SK-N-SH (cell line): ENCODE measurements around the gene S100A4. TPM values are rescaled to one million over a fixed set of nuclear protein-coding genes. Genes with fewer than 3 reads are reported as not detected.

Experiments used
- CTCF ChIA-PET: fragments of 300-600, 350-600 bp; formaldehyde crosslinking; extraction: SDS; loops from one replicate; lab custom pipeline; 2021; lab: Yijun Ruan, JAX
- POLR2A ChIA-PET: fragments of 350-600 bp; sonication (Branson Sonifier 250); formaldehyde crosslinking; extraction: SDS; loops from one replicate; lab custom pipeline; 2020; ENCODE audit warnings: antibody characterized with exemption, inconsistent platforms; lab: Yijun Ruan, JAX
- DNase-seq: peaks from one replicate; pipeline ENCODE4 v3.0.0; 2012
- H2AFZ ChIP-seq: fragments of 200-600 bp; sonication (generic); 2 replicates; pipeline ENCODE4 v1.8.1; 2016; ENCODE audit warnings: antibody characterized with exemption, mild to moderate bottlenecking, low read depth
- H3F3A ChIP-seq: fragments of 200-600 bp; sonication (generic); replicated peaks from 2 replicates; pipeline ENCODE3; 2016; ENCODE audit warnings: antibody characterized with exemption, mild to moderate bottlenecking; ENCODE audit not compliant: insufficient read depth
- H3K27ac ChIP-seq, 2 experiments: fragments of 200-500 bp in 1 of 2; fragments of 200-600 bp in 1 of 2; sonication (Bioruptor generic) in 1 of 2; sonication (generic), shearing (Covaris generic) in 1 of 2; 2 replicates each; pipeline versions ENCODE4 v1.5.1 to v1.6.1; 2014 to 2016; ENCODE audit warnings: low read depth in 2 of 2, inconsistent platforms in 1 of 2, low read length in 1 of 2, mild to moderate bottlenecking in 1 of 2, mixed read lengths in 1 of 2
- H3K27me3 ChIP-seq: fragments of 200-600 bp; sonication (generic), shearing (Covaris generic); 2 replicates; pipeline ENCODE4 v1.6.1; 2016; ENCODE audit warnings: mixed run types; ENCODE audit not compliant: insufficient read depth
- H3K36me3 ChIP-seq, 2 experiments: fragments of 200-500 bp in 1 of 2; fragments of 200-600 bp in 1 of 2; sonication (Bioruptor generic) in 1 of 2; sonication (generic) in 1 of 2; replicated peaks in 1 of 2; 2 replicates each; pipeline versions ENCODE3 to v1.5.1; 2014 to 2016; ENCODE audit warnings: low read length in 1 of 2, mild to moderate bottlenecking in 1 of 2; ENCODE audit not compliant: insufficient read depth in 2 of 2, control insufficient read depth in 1 of 2
- H3K4me1 ChIP-seq, 2 experiments: fragments of 200-500 bp in 1 of 2; fragments of 200-600 bp in 1 of 2; sonication (Bioruptor generic) in 1 of 2; sonication (generic), shearing (Covaris generic) in 1 of 2; 2 replicates each; pipeline versions ENCODE4 v1.5.1 to v1.6.1; 2014 to 2016; ENCODE audit warnings: low read depth in 1 of 2, low read length in 1 of 2, mixed run types in 1 of 2; ENCODE audit not compliant: insufficient read depth in 2 of 2, control insufficient read depth in 1 of 2
- H3K4me2 ChIP-seq: fragments of 200-600 bp; sonication (generic), shearing (Covaris generic); 2 replicates; pipeline ENCODE4 v1.6.1; 2017; ENCODE audit warnings: mixed run types
- H3K4me3 ChIP-seq, 2 experiments: fragments of 200-500 bp in 1 of 2; fragments of 200-600 bp in 1 of 2; sonication (Bioruptor generic) in 1 of 2; sonication (generic), shearing (Covaris generic) in 1 of 2; 2 replicates each; pipeline versions ENCODE4 v1.5.1 to v1.8.1; 2014 to 2016; ENCODE audit warnings: low read depth in 2 of 2, inconsistent platforms in 1 of 2, low read length in 1 of 2, mild to moderate bottlenecking in 1 of 2, mixed read lengths in 1 of 2, moderate library complexity in 1 of 2
- H3K79me2 ChIP-seq: fragments of 200-600 bp; sonication (generic); 2 replicates; pipeline ENCODE4 v1.8.1; 2017; ENCODE audit warnings: mild to moderate bottlenecking; ENCODE audit not compliant: insufficient read depth
- H3K9ac ChIP-seq: fragments of 200-600 bp; sonication (generic); 2 replicates; pipeline ENCODE4 v1.6.1; 2017; ENCODE audit warnings: mixed run types
- H3K9me2 ChIP-seq: fragments of 200-600 bp; sonication (generic); 2 replicates; pipeline ENCODE4 v1.6.1; 2017; ENCODE audit warnings: mixed run types
- H3K9me3 ChIP-seq: fragments of 200-600 bp; sonication (generic); 2 replicates; pipeline ENCODE4 v1.6.1; 2017; ENCODE audit warnings: mixed run types, mild to moderate bottlenecking, moderate library complexity
- H4K20me1 ChIP-seq: fragments of 200-600 bp; sonication (generic); 2 replicates; pipeline ENCODE4 v1.6.1; 2017; ENCODE audit warnings: mild to moderate bottlenecking, mixed run types; ENCODE audit not compliant: insufficient read depth
- CHD2 ChIP-seq: fragments of 150-350 bp; IDR thresholded peaks from 2 replicates; pipeline ENCODE4 v1.6.1; 2018; ENCODE audit warnings: low read length; ENCODE audit not compliant: partially characterized antibody
- CTCF ChIP-seq: fragments of 200-600 bp; sonication (generic); IDR thresholded peaks from 2 replicates; pipeline ENCODE4 v1.6.1; 2017; ENCODE audit warnings: antibody characterized with exemption, mild to moderate bottlenecking, moderate library complexity
- ELF1 ChIP-seq: IDR thresholded peaks from 2 replicates; pipeline ENCODE4 v1.4.0; 2012
- EP300 ChIP-seq, 2 experiments: IDR thresholded peaks; 2 replicates each; pipeline versions ENCODE4 v1.4.0 to v1.6.1; 2012; ENCODE audit warnings: borderline replicate concordance in 1 of 2, low read depth in 1 of 2, low read length in 1 of 2
- EZH2phosphoT487 ChIP-seq: fragments of 200-600 bp; sonication (generic); IDR thresholded peaks from 2 replicates; pipeline ENCODE4 v1.6.1; 2017; ENCODE audit warnings: low read depth, mixed run types, mild to moderate bottlenecking, antibody characterized with exemption, moderate library complexity, borderline replicate concordance
- FOXJ3 ChIP-seq: sonication (generic); formaldehyde crosslinking; IDR thresholded peaks from 2 replicates; pipeline ENCODE4 v1.5.1; 2020; ENCODE audit warnings: mild to moderate bottlenecking, missing genetic modification reagents
- IRF3 ChIP-seq: fragments of 150-350 bp; IDR thresholded peaks from 2 replicates; pipeline ENCODE4 v1.6.1; 2016; ENCODE audit warnings: mild to moderate bottlenecking, low read depth, low read length
- MXI1 ChIP-seq: IDR thresholded peaks from 2 replicates; pipeline ENCODE4 v1.6.1; 2012; ENCODE audit warnings: mild to moderate bottlenecking, low read depth, low read length, improper control_type of control experiment
- NRF1 ChIP-seq: IDR thresholded peaks from 2 replicates; pipeline ENCODE4 v1.6.1; 2012; ENCODE audit warnings: low read depth, mild to moderate bottlenecking, low read length
- PBX3 ChIP-seq: IDR thresholded peaks from 2 replicates; pipeline ENCODE4; 2012
- RCOR1 ChIP-seq: fragments of 150-350 bp; IDR thresholded peaks from 2 replicates; pipeline ENCODE4 v1.6.1; 2017; ENCODE audit warnings: antibody characterized with exemption, low read length
- RFX5 ChIP-seq: IDR thresholded peaks from 2 replicates; pipeline ENCODE4 v1.6.1; 2012; ENCODE audit warnings: mild to moderate bottlenecking, improper control_type of control experiment, low read length
- RXRA ChIP-seq: IDR thresholded peaks from 2 replicates; pipeline ENCODE4 v1.4.0; 2012; ENCODE audit warnings: low read depth, mild to moderate bottlenecking, borderline replicate concordance
- SIN3A ChIP-seq: IDR thresholded peaks from 2 replicates; pipeline ENCODE4 v1.6.1; 2012; ENCODE audit warnings: low read depth, mild to moderate bottlenecking, low read length, moderate library complexity, borderline replicate concordance
- SMC3 ChIP-seq: IDR thresholded peaks from 2 replicates; pipeline ENCODE4 v1.6.1; 2012; ENCODE audit warnings: low read depth, low read length, improper control_type of control experiment
- TCF12 ChIP-seq: IDR thresholded peaks from 2 replicates; pipeline ENCODE4 v1.4.0; 2012
- USF2 ChIP-seq: fragments of 150-350 bp; IDR thresholded peaks from 2 replicates; pipeline ENCODE4 v1.6.1; 2017; ENCODE audit warnings: antibody characterized with exemption, low read length, low read depth, borderline replicate concordance
- WGBS: methylation state at CpG from one replicate; pipeline ENCODE4 v1.1.6; 2017; ENCODE audit warnings: low lambda C conversion rate; 5-methylcytosine and 5-hydroxymethylcytosine counted together
- polyA plus RNA-seq, 3 experiments: library from polyadenylated mRNA; depleted of rRNA; stranded (reverse); fragments of >200 nt; gene quantifications; 2 replicates each; pipeline ENCODE4 v1.2.3, GENCODE V29; 2012
- TF ChIP-seq, protein P1 (sequence below): IDR thresholded peaks from 2 replicates; pipeline ENCODE4 v1.6.1; 2012; ENCODE audit warnings: mild to moderate bottlenecking, low read depth, low read length, moderate library complexity

The S100A4 gene
- polyA plus RNA-seq, 1 of the 3 experiments (the other 2 are of a cell fraction), result 25.4 TPM

- ChIA-PET POLR2A (no interaction called here), CTCF (interaction anchor here (0.7 to 1.2 kb wide), 6 partner anchors 21 to 97 kb away, joined by 3 to 5 read pairs (median 4); no protein-coding TSS in a partner anchor)
- DNase-seq, result no peak
- Histone ChIP-seq H3K27ac (no peak overlapping the region), H3K9me3 (no peaks in the 10 kb centered on the region), H3K9me2 (no peaks in the 10 kb centered on the region), H3K4me2 (no peak overlapping the region), H4K20me1 (no peaks in the 10 kb centered on the region), H3K79me2 (no peaks in the 10 kb centered on the region), H3K4me3 (no peak overlapping the region), H3K9ac (no peak overlapping the region), H3K36me3 (no peaks in the 10 kb centered on the region), H3K4me1 (no peaks in the 10 kb centered on the region), H3K27me3 (no peaks in the 10 kb centered on the region), H3F3A (peaks cover 6% of the 10 kb centered on the region), H2AFZ (no peak overlapping the region)
- no peak for TF ChIP-seq USF2
- no peak for TF ChIP-seq EZH2phosphoT487
- WGBS, result 76% methylated on average over 4 of the region's 4 CpGs
Measured at GRCh38 chr1:153592748-153593147, 47.1 kb upstream of the S100A4 start.

DNA sequence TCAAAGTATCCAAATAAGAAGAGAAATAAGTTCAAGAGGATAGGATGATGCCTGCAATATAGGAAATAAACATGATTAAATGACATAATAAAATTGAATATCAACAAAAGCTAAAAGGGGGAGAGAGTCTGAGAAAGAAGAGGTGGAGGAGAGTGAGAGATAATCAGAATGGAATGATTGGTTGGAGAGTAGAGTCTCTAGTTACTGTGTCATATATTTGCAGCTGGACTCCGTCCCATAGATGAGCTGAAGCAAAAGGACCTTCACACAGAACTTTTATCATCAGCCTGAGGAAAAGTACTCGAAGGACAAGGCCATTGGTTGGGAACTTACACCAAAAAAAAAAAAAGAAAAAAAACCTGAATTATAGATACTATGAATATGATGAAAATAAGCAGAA is 42.9 kb upstream of the S100A4 start:
- Histone ChIP-seq H2AFZ (no peak overlapping the region), H3K9ac (no peak overlapping the region), H3K27me3 (no peaks in the 10 kb centered on the region), H4K20me1 (no peaks in the 10 kb centered on the region), H3K4me1 (peaks cover 0 to 3% of the 10 kb centered on the region in 2 experiments; a peak in 2 of 4 replicates), H3K79me2 (no peaks in the 10 kb centered on the region), H3K9me3 (no peaks in the 10 kb centered on the region), H3K9me2 (no peaks in the 10 kb centered on the region), H3K4me3 (no peak overlapping the region), H3F3A (peaks cover 2% of the 10 kb centered on the region), H3K4me2 (no peak overlapping the region), H3K27ac (no peak overlapping the region), H3K36me3 (no peaks in the 10 kb centered on the region)
- CTCF ChIA-PET, result interaction anchor here (1.0 kb wide), 1 partner anchor 16 kb away, joined by 4 read pairs; no protein-coding TSS in a partner anchor
- POLR2A ChIA-PET, result no interaction called here
- WGBS, result 86% methylated on average over 2 of the region's 2 CpGs
- no peak for DNase-seq
- TF ChIP-seq IRF3 (no peak), EP300 (IDR thresholded peaks at IDR 0.05; ENCODE audit: borderline replicate concordance in 1 of 2, low read depth in 1 of 2, low read length in 1 of 2) (no peak), PBX3 (no peak), SMC3 (no peak), MXI1 (no peak), RCOR1 (no peak), CHD2 (no peak), TCF12 (no peak), FOXJ3 (CRISPR knock-in tag) (no peak), USF2 (no peak), ELF1 (no peak), RXRA (no peak), SIN3A (no peak), NRF1 (no peak), CTCF (no peak), RFX5 (no peak)
- TF ChIP-seq, protein P1, sequence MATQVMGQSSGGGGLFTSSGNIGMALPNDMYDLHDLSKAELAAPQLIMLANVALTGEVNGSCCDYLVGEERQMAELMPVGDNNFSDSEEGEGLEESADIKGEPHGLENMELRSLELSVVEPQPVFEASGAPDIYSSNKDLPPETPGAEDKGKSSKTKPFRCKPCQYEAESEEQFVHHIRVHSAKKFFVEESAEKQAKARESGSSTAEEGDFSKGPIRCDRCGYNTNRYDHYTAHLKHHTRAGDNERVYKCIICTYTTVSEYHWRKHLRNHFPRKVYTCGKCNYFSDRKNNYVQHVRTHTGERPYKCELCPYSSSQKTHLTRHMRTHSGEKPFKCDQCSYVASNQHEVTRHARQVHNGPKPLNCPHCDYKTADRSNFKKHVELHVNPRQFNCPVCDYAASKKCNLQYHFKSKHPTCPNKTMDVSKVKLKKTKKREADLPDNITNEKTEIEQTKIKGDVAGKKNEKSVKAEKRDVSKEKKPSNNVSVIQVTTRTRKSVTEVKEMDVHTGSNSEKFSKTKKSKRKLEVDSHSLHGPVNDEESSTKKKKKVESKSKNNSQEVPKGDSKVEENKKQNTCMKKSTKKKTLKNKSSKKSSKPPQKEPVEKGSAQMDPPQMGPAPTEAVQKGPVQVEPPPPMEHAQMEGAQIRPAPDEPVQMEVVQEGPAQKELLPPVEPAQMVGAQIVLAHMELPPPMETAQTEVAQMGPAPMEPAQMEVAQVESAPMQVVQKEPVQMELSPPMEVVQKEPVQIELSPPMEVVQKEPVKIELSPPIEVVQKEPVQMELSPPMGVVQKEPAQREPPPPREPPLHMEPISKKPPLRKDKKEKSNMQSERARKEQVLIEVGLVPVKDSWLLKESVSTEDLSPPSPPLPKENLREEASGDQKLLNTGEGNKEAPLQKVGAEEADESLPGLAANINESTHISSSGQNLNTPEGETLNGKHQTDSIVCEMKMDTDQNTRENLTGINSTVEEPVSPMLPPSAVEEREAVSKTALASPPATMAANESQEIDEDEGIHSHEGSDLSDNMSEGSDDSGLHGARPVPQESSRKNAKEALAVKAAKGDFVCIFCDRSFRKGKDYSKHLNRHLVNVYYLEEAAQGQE, result no peak
